Omental fat pad (tissue), 4 donors: ENCODE data around the gene ZNF385C. TPM values are rescaled to one million over a fixed set of nuclear protein-coding genes. Genes with fewer than 3 reads are reported as not detected.

Experiments used
- ATAC-seq: fragments of 150-250 bp; one replicate; pipeline ENCODE4 v1.9.1; 2016; ENCODE audit warnings: mild to moderate bottlenecking, moderate library complexity; ENCODE audit not compliant: low FRiP score
- DNase-seq: peaks from one replicate; pipeline ENCODE4 v3.0.0-alpha.2; 2019; ENCODE audit warnings: low spot score
- CTCF ChIP-seq, 3 donors: fragments of 450-650 bp; IDR thresholded peaks; one replicate each; pipeline ENCODE4 v1.5.1; 2016 to 2017; ENCODE audit warnings: antibody characterized with exemption in 3 of 3, mild to moderate bottlenecking in 3 of 3, moderate library complexity in 2 of 3
- total RNA-seq, 4 donors: library from RNA; depleted of rRNA; stranded (reverse); fragments of >200 nt; gene quantifications; one replicate each; pipeline ENCODE4 v1.1.0, GENCODE V29; 2016

The ZNF385C gene
- total RNA-seq, 4 donors from 2014 or later, result not detected

GRCh38 chr17:42009170-42009569 lies 89.1 kb downstream of the ZNF385C start:
- ATAC-seq, result no peak
- no peak for DNase-seq
- no peak for TF ChIP-seq CTCF (IDR thresholded peaks at IDR 0.05)

- DNase-seq (no peak), ATAC-seq (no peak)
- TF ChIP-seq CTCF (IDR thresholded peaks at IDR 0.05), result no peak
Measured at GRCh38 chr17:42005166-42005565, 93.1 kb downstream of the ZNF385C start.

GRCh38 chr17:42002792-42003301 lies 95.4 kb downstream of the ZNF385C start:
- ATAC-seq, result no peak
- TF ChIP-seq CTCF (IDR thresholded peaks at IDR 0.05), result no peak
- DNase-seq, result no peak

- no peak for TF ChIP-seq CTCF (IDR thresholded peaks at IDR 0.05)
- no peak for ATAC-seq
- DNase-seq, result no peak
Measured at GRCh38 chr17:42002175-42002791, 96.0 kb downstream of the ZNF385C start.

- DNase-seq, result no peak
- ATAC-seq, result no peak
- no peak for TF ChIP-seq CTCF (IDR thresholded peaks at IDR 0.05)
Measured at GRCh38 chr17:42001729-42002128, 96.5 kb downstream of the ZNF385C start.

- DNase-seq (no peak), ATAC-seq (no peak)
- TF ChIP-seq CTCF (IDR thresholded peaks at IDR 0.05), result no peak
Measured at GRCh38 chr17:42000413-42001133, 97.7 kb downstream of the ZNF385C start.

- ATAC-seq (no peak), DNase-seq (no peak)
- no peak for TF ChIP-seq CTCF (IDR thresholded peaks at IDR 0.05)
Measured at GRCh38 chr17:41998497-41998896, 99.8 kb downstream of the ZNF385C start.
